Breast epithelium (tissue), 3 donors: ENCODE results near the gene HPS3.

ENCODE experiments used
- POLR2A ChIP-seq: fragments of 450-650 bp; IDR thresholded peaks from one replicate; pipeline ENCODE4 v1.6.1; 2016; ENCODE audit warnings: antibody characterized with exemption, mild to moderate bottlenecking, moderate library complexity
- POLR2AphosphoS5 ChIP-seq, 3 donors: sonication (generic); formaldehyde crosslinking; IDR thresholded peaks; one replicate each; pipeline ENCODE4 v1.6.1; 2017; ENCODE audit warnings: antibody characterized with exemption in 3 of 3
- TF ChIP-seq, protein P1 (sequence below), 3 donors: fragments of 450-650 bp; IDR thresholded peaks; one replicate each; pipeline ENCODE4 v1.5.1; 2016 to 2017; ENCODE audit warnings: antibody characterized with exemption in 3 of 3, mild to moderate bottlenecking in 3 of 3, moderate library complexity in 3 of 3

- TF ChIP-seq, protein P1, sequence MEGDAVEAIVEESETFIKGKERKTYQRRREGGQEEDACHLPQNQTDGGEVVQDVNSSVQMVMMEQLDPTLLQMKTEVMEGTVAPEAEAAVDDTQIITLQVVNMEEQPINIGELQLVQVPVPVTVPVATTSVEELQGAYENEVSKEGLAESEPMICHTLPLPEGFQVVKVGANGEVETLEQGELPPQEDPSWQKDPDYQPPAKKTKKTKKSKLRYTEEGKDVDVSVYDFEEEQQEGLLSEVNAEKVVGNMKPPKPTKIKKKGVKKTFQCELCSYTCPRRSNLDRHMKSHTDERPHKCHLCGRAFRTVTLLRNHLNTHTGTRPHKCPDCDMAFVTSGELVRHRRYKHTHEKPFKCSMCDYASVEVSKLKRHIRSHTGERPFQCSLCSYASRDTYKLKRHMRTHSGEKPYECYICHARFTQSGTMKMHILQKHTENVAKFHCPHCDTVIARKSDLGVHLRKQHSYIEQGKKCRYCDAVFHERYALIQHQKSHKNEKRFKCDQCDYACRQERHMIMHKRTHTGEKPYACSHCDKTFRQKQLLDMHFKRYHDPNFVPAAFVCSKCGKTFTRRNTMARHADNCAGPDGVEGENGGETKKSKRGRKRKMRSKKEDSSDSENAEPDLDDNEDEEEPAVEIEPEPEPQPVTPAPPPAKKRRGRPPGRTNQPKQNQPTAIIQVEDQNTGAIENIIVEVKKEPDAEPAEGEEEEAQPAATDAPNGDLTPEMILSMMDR (IDR thresholded peaks at IDR 0.05) = no peak
- TF ChIP-seq POLR2A = no peak
- TF ChIP-seq POLR2AphosphoS5 (IDR thresholded peaks at IDR 0.05) = no peak
Observed at GRCh38 chr3:149174901-149175300, 45.5 kb downstream of the HPS3 start.
